Calu3 (cell line): Measurements from ENCODE around the gene NR1I2. TPM values are rescaled to one million over a fixed set of nuclear protein-coding genes. Genes with fewer than 3 reads are reported as not detected.

Source experiments
- BruUV-seq: library from RNA; stranded (reverse); fragments of 400-500 nt; replicated peaks from 2 replicates; lab custom pipeline; 2021; lab: Mats Ljungman, UMichigan
- CTCF ChIA-PET: fragments of 300-600 bp; sonication (Branson Sonifier 250); formaldehyde crosslinking; loops from one replicate; lab custom pipeline; 2022; ENCODE audit warnings: antibody characterized with exemption; lab: Charles Lee
- DNase-seq: peaks from one replicate; pipeline ENCODE4 v3.0.0; 2022
- H3K27ac Mint-ChIP-seq: one replicate; pipeline ENCODE4 v1.8.0; 2022; ENCODE audit warnings: mixed read lengths; ENCODE audit not compliant: unreplicated experiment
- H3K27me3 Mint-ChIP-seq: one replicate; pipeline ENCODE4 v1.8.0; 2022; ENCODE audit warnings: mixed read lengths; ENCODE audit not compliant: unreplicated experiment
- H3K36me3 Mint-ChIP-seq: one replicate; pipeline ENCODE4 v1.8.0; 2022; ENCODE audit warnings: mild to moderate bottlenecking, moderate library complexity, mixed read lengths; ENCODE audit not compliant: insufficient read depth, unreplicated experiment
- H3K4me1 Mint-ChIP-seq: one replicate; pipeline ENCODE4 v1.8.0; 2022; ENCODE audit warnings: mild to moderate bottlenecking, low read depth, mixed read lengths; ENCODE audit not compliant: unreplicated experiment
- H3K4me3 Mint-ChIP-seq: one replicate; pipeline ENCODE4 v1.8.0; 2022; ENCODE audit warnings: mild to moderate bottlenecking, low read depth, moderate library complexity, mixed read lengths; ENCODE audit not compliant: unreplicated experiment
- H3K9me3 Mint-ChIP-seq: one replicate; pipeline ENCODE4 v1.8.0; 2022; ENCODE audit warnings: low read depth, mixed read lengths; ENCODE audit not compliant: unreplicated experiment
- intact Hi-C: fragments of 100-400 bp; cut with micrococcal nuclease; formaldehyde crosslinking; loops from one replicate; pipeline ENCODE4 v1.10.0; 2022; ENCODE audit not compliant: unreplicated experiment
- total RNA-seq: library from RNA; stranded (reverse); gene quantifications from 2 replicates; pipeline ENCODE4 v1.2.3, GENCODE V29; 2022
- TF ChIP-seq, protein P1 (sequence below): fragments of 200-600 bp; IDR thresholded peaks from one replicate; pipeline ENCODE4 v1.8.0; 2022; ENCODE audit warnings: antibody characterized with exemption; ENCODE audit not compliant: unreplicated experiment

The NR1I2 gene
- total RNA-seq, 1 experiment from 2014 or later, result 2.9 TPM

DNA sequence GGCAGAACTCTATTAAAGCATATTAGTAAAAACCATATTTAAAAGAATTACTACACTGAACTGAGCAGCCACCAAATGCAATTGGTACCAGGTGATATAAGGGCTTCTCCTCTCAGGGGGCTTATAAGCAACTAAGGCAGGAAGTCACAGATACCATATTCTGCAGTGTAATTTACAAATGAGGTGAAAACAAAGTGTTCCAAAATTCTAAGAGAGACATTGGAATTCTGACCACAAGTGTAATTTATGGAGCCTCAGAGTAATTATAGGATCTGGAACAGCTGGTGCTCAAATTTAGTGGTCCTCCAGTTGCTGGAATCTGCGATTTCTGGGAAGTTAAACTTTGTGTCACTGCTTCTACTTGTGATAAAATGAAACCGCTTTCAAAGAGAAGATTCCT is 3.1 kb upstream of the NR1I2 start:
- TF ChIP-seq, protein P1, sequence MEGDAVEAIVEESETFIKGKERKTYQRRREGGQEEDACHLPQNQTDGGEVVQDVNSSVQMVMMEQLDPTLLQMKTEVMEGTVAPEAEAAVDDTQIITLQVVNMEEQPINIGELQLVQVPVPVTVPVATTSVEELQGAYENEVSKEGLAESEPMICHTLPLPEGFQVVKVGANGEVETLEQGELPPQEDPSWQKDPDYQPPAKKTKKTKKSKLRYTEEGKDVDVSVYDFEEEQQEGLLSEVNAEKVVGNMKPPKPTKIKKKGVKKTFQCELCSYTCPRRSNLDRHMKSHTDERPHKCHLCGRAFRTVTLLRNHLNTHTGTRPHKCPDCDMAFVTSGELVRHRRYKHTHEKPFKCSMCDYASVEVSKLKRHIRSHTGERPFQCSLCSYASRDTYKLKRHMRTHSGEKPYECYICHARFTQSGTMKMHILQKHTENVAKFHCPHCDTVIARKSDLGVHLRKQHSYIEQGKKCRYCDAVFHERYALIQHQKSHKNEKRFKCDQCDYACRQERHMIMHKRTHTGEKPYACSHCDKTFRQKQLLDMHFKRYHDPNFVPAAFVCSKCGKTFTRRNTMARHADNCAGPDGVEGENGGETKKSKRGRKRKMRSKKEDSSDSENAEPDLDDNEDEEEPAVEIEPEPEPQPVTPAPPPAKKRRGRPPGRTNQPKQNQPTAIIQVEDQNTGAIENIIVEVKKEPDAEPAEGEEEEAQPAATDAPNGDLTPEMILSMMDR, result no peak

DNA sequence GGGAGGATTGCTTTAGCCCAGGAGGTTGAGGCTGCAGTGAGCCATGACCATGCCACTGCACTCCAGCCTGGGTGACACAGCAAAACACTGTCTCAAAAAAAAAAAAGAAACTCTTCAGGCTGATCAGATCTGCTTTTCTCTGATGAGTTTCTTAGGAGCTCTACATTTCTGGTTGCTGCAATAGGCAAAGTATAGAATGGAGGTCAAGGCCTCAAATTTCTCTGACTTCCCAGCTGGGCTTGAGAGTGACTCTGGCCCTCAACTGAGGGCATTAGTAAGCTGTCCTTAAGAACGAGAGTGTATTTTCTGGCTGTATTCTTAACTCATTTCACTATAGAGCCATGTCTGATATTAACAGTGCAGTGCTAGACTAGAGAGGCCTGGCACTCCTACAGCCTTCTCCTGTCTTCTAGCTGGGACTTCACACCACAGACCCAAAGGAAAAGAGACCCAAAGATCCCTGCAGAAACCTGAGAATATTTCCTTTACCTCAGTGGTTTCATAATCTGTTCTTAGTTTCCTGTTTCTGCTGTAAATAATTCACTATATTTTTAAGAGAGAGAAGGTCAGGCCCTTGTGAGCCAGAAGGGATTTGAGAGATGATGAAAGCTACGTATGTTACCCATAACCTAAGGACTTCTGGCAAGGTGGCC is 2.0 kb upstream of the NR1I2 start:
- intact Hi-C loops, result no loop called here
- BruUV-seq, result no TSS peak
- Mint-ChIP-seq H3K4me1 (peaks cover 26% of the 10 kb centered on the region), H3K27me3 (no peaks in the 10 kb centered on the region), H3K36me3 (no peaks in the 10 kb centered on the region), H3K27ac (no peak overlapping the region), H3K4me3 (no peak overlapping the region), H3K9me3 (peaks cover 6% of the 10 kb centered on the region)
- no peak for DNase-seq
- TF ChIP-seq, protein P1, result no peak
- CTCF ChIA-PET, result no interaction called here

More for the DNA sequence above, 3.1 kb upstream of the NR1I2 start:
- no peaks in the 10 kb centered on the region for H3K27me3 Mint-ChIP-seq
- no TSS peak for BruUV-seq
- CTCF ChIA-PET, result interaction anchor here (0.6 to 1.3 kb wide), 2 partner anchors 20 to 1067 kb away, joined by 3 to 5 read pairs; no protein-coding TSS in a partner anchor
- H3K27ac Mint-ChIP-seq, result no peak overlapping the region
- peaks cover 6% of the 10 kb centered on the region for H3K9me3 Mint-ChIP-seq
- no peak for DNase-seq
- peaks cover 26% of the 10 kb centered on the region for H3K4me1 Mint-ChIP-seq
- intact Hi-C loops, result no loop called here
- no peaks in the 10 kb centered on the region for H3K36me3 Mint-ChIP-seq
- H3K4me3 Mint-ChIP-seq, result no peak overlapping the region

DNA sequence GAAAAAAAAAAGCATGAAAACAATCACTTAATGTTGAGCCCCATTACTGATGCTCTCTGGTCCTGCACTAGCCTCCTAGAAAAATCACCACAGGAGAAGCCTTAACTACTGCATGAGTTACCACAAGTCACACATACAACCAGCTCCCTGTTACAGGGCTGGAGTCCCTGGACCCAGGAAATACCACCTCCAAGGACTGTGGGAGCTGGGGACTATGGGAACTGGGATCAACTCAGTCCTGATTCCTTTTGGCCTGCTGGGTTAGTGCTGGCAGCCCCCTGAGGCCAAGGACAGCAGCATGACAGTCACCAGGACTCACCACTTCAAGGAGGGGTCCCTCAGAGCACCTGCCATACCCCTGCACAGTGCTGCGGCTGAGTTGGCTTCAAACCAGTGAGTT is 559 bp downstream of the NR1I2 start:
- no peak for DNase-seq
- TF ChIP-seq, protein P1, result no peak
- peaks cover 26% of the 10 kb centered on the region for H3K4me1 Mint-ChIP-seq
- BruUV-seq, result TSS peak; percentile 70
- no peaks in the 10 kb centered on the region for H3K36me3 Mint-ChIP-seq
- no peak overlapping the region for H3K4me3 Mint-ChIP-seq
- CTCF ChIA-PET, result no interaction called here
- intact Hi-C loops, result no loop called here
- no peak overlapping the region for H3K27ac Mint-ChIP-seq
- H3K27me3 Mint-ChIP-seq, result no peaks in the 10 kb centered on the region
- H3K9me3 Mint-ChIP-seq, result no peaks in the 10 kb centered on the region

DNA sequence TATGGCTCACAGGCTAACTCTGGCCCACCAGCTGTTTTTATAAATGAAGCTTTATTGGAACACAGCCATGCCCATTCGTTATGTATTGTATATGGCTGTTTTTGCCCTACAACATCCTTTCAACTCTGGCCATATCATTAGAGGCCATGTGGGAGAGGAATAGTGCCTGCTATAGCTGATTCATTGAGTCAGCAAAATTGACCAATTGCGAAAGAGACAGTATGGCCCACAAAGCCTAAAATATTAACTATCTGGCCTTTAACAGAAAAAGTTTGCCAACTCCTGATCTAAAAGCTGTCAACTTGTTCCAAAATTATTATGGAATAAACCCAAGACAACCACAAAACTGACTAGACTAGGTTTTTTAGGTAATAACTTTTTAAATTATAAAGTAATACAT is 1.4 kb downstream of the NR1I2 start:
- Mint-ChIP-seq H3K4me3 (no peak overlapping the region), H3K9me3 (no peaks in the 10 kb centered on the region), H3K4me1 (peaks cover 26% of the 10 kb centered on the region), H3K36me3 (no peaks in the 10 kb centered on the region), H3K27ac (no peak overlapping the region), H3K27me3 (no peaks in the 10 kb centered on the region)
- CTCF ChIA-PET, result no interaction called here
- BruUV-seq, result no TSS peak
- TF ChIP-seq, protein P1, result no peak
- intact Hi-C loops, result no loop called here
- DNase-seq, result no peak
